ENCODE results near the gene PPIG. TPM values are rescaled to one million over a fixed set of nuclear protein-coding genes. Genes with fewer than 3 reads are reported as not detected.

Gene PPIG
- total RNA-seq, result 28.9 and 31.9 TPM in 2 replicates

GRCh38 chr2:169584005-169584877 lies at the start of gene PPIG:
TSS of gene PPIG (plus strand) at chr2:169584351. CDS start at chr2:169604042, 19,691 bp downstream.

DNA sequence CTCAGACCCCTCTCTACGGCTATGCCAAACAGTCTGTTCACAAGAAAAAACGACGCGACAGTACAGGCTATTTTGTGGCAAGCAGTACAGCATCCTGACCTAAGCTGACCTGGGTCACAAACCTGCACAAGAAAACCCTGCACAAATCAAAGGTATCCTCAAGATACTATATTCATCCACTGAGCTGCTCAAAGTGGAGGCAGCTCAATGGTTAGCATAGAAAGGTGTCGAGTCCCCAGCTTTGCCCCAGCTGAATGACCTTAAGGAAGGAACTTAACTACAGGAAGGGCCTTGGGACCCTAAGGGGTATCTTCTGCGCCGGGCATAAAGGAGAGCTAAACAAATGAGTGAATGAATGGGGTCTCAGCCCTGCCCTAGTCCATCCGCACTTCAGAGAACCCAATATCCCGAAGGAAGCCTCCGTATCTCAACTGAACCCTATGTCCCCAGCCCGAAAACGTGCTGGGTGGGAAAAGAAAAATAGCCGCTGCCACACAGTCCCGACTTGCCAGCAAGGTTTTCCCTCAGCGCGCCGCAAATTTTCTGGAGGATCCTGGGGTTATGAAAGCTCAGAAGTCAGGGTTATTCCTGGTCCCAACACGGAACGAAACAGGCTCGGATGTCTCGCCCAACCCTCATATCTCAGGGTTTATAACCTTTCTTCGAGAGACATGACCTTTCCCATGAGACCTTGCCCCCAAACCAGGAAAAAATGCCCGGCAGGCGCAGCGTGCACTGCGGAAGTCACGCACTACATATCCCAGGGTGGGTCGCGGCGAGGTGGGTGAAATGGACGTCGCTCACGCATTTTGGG lies 10.8 kb upstream of the PPIG start, which contains the start of gene FASTKD1:
FASTKD1 (minus strand) TSS at position 706 of the 814 bp plus-strand sequence. CDS start 1,836 bp downstream, outside the sequence.

Other genes with a start within 250 kb of the PPIG start
- under 0.01 TPM in 1 of 2 replicates, not detected in the other for gene LRP2, start 221.8 kb upstream of the PPIG start, total RNA-seq
- 7.6 and 10.4 TPM in 2 replicates for gene BBS5, start 104.9 kb upstream of the PPIG start, total RNA-seq
- 5.4 and 9.8 TPM in 2 replicates for gene KLHL41, start 74.6 kb upstream of the PPIG start, total RNA-seq
- gene FASTKD1, start 10.5 kb upstream of the PPIG start, total RNA-seq, result 15.1 and 18.6 TPM in 2 replicates
- not detected in 2 replicates for gene CFAP210, start 110.1 kb downstream of the PPIG start, total RNA-seq
- gene PHOSPHO2, start 110.1 kb downstream of the PPIG start, total RNA-seq, result 1.8 and 4.1 TPM in 2 replicates
- gene KLHL23, start 149.5 kb downstream of the PPIG start, total RNA-seq, result 2.5 TPM in 2 replicates
- 81.9 and 105 TPM in 2 replicates for gene SSB, start 214.5 kb downstream of the PPIG start, total RNA-seq
- gene METTL5, start 240.6 kb downstream of the PPIG start, total RNA-seq, result 53.9 and 63.6 TPM in 2 replicates
- 32.3 and 52.1 TPM in 2 replicates for gene UBR3, start 243.1 kb downstream of the PPIG start, total RNA-seq

Data from smooth muscle cell of trachea (primary cell).